Kidney epithelial cell (primary cell): ENCODE data around the gene KCNMB2. TPM values are rescaled to one million over a fixed set of nuclear protein-coding genes. Genes with fewer than 3 reads are reported as not detected.

Experiments
- DNase-seq: peaks from one replicate; pipeline ENCODE4 v3.0.0-alpha.2; 2010; ENCODE audit warnings: low read depth
- H3K27me3 ChIP-seq: 2 replicates; pipeline ENCODE4 v1.6.0; 2011; ENCODE audit warnings: low read length; ENCODE audit not compliant: control insufficient read depth, insufficient read depth
- H3K36me3 ChIP-seq: 2 replicates; pipeline ENCODE4 v1.5.1; 2011; ENCODE audit warnings: low read length; ENCODE audit not compliant: control insufficient read depth, insufficient read depth
- H3K4me3 ChIP-seq: 2 replicates; pipeline ENCODE4 v1.5.1; 2011; ENCODE audit warnings: low read depth, mild to moderate bottlenecking, control low read depth, low read length
- total RNA-seq: library from RNA; depleted of rRNA; stranded (reverse); fragments of >200 nt; gene quantifications from 2 replicates; pipeline ENCODE4 v1.2.3, GENCODE V29; 2015
- TF ChIP-seq, protein P1 (sequence below): IDR thresholded peaks from 2 replicates; pipeline ENCODE4 v1.5.1; 2011; ENCODE audit warnings: mild to moderate bottlenecking, moderate library complexity, low read length, control low read depth, inconsistent platforms; ENCODE audit not compliant: insufficient read depth, poor library complexity, severe bottlenecking

KCNMB2 gene
- total RNA-seq, 1 donor from 2014 or later: 3.6 TPM

DNA sequence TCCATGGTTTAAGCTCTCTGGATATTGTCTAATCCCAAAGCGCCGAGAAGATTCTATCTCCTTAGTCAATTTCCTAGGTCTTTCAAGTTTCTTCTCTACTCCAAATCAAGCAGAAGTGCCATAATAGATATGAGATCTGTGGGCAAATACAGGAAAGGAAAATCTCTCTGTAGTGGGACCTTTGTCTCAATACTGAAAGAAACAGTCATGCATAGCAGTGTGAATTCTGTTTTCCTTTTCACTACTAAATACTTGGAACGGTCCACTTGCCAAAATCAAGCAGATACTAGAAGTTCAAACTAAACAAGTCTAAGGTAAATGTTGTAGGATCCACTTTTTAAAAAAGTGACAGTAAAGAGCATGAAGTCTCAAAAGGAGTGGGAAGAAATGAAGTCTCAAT, 298.8 kb downstream of the KCNMB2 start:
- Histone ChIP-seq H3K27me3 (no peaks in the 10 kb centered on the region), H3K36me3 (no peaks in the 10 kb centered on the region), H3K4me3 (no peak overlapping the region)
- no peak for DNase-seq
- TF ChIP-seq, protein P1, sequence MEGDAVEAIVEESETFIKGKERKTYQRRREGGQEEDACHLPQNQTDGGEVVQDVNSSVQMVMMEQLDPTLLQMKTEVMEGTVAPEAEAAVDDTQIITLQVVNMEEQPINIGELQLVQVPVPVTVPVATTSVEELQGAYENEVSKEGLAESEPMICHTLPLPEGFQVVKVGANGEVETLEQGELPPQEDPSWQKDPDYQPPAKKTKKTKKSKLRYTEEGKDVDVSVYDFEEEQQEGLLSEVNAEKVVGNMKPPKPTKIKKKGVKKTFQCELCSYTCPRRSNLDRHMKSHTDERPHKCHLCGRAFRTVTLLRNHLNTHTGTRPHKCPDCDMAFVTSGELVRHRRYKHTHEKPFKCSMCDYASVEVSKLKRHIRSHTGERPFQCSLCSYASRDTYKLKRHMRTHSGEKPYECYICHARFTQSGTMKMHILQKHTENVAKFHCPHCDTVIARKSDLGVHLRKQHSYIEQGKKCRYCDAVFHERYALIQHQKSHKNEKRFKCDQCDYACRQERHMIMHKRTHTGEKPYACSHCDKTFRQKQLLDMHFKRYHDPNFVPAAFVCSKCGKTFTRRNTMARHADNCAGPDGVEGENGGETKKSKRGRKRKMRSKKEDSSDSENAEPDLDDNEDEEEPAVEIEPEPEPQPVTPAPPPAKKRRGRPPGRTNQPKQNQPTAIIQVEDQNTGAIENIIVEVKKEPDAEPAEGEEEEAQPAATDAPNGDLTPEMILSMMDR: no peak

DNA sequence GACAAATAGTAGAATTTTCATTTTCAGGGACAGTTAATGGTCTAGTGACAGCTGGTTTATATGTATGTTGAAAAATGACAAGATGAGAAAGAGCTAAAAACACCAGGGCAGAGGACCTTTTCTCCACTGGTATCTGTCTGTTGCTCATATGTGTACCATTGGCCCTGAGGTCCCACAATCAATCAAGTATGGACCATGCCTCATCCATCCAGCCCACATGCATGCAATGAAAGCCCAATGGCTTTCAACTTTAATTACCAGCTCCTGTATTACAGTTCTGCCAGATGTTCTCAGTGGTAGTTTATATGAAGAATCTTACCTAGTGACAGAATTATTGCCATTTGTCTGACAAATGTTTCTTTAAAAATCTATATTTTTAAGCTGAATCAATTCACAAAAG, 301.3 kb downstream of the KCNMB2 start:
- DNase-seq: no peak
- TF ChIP-seq, protein P1: no peak
- no peaks in the 10 kb centered on the region for H3K36me3 ChIP-seq
- H3K4me3 ChIP-seq: no peak overlapping the region
- no peaks in the 10 kb centered on the region for H3K27me3 ChIP-seq

DNA sequence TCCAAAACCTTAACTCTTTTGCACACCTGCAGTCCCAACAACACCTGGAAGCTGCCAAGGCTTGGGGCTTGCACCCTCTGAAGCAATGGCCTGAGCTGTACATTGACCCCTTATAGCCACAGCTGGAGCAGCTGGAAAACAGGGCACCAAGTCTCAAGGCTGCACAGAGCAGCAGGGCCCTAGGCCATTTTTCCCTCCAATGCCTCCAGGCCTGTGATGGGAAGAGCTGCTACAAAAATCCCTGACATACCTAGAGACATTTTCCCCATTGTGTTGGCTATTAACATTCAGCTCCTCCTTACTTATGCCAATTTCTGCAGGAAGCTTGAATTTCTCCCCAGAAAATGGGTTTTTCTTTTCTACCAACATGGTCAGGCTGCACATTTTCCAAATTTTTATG, 304.4 kb downstream of the KCNMB2 start:
- TF ChIP-seq, protein P1: no peak
- Histone ChIP-seq H3K36me3 (no peaks in the 10 kb centered on the region), H3K4me3 (no peak overlapping the region), H3K27me3 (no peaks in the 10 kb centered on the region)
- DNase-seq: no peak

DNA sequence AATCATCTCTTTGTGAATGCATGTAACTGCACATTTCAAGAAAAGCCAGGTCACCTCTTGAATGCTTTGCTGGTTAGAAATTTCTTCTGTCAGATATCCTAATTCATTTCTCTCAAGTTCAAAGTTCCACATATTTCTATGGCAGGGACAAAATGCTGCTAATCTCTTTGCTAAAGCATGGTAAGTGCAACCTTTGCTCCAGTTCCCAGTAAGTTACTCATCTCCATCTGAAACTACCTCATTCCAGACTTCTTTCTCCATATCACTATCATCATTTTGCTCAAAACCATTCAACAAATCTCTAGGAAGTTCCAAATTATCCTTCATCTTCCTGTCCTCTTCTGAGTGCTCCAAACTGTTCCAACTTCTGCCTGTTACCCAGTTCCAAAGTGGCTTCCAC, 304.8 kb downstream of the KCNMB2 start:
- Histone ChIP-seq H3K27me3 (no peaks in the 10 kb centered on the region), H3K36me3 (no peaks in the 10 kb centered on the region), H3K4me3 (no peak overlapping the region)
- no peak for DNase-seq
- TF ChIP-seq, protein P1: no peak

DNA sequence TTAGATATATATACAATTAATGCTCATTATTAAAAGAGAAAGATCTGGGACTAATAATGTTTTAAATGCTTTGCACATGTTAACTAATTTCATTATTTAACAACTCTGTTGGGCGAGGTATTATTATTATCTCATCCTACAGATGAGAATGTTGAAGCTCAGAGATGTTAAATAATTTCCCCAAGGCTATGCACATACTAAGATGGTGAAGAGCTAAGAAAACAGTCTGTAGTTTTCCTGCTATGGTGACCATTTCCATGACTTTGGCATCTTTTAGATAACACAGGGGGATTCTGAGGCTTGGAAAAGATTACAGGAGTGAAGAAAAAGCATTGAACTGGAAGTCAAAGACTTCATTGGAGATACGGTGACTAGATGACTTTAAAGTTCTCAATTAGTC, 308.7 kb downstream of the KCNMB2 start:
- no peak for DNase-seq
- Histone ChIP-seq H3K27me3 (no peaks in the 10 kb centered on the region), H3K36me3 (no peaks in the 10 kb centered on the region), H3K4me3 (no peak overlapping the region)
- TF ChIP-seq, protein P1: no peak

DNA sequence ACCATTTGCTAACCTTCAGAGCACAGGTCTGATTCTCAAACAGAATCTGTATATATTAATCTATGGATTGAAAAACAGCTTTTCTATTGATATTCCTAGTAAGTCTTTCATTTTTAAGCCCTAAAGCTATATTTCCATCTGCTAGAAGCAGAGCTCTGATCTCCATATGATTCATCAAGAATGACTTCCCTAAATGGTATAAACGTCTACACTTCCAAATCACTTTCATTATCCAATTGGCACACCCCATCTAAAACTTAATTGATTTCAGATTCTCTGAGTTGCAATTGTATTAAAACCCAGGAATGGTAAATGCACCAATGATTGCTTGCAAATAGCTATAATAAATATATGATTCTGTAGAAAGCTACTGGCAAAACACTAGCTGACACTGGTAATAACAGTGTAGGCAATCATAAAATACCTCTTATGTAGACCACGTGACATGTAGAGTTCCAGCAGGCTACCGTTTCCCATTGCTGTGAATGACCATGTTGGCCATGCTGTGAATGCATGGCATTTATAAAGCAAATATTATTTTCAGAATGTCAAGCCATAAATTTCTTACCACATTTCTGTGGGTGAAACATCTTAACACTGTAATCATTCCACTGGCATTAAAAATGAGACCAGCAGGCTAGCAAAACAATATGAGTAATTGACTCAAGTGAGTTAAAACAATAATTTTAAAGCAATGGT, 309.3 kb downstream of the KCNMB2 start:
- Histone ChIP-seq H3K27me3 (no peaks in the 10 kb centered on the region), H3K4me3 (no peak overlapping the region), H3K36me3 (no peaks in the 10 kb centered on the region)
- TF ChIP-seq, protein P1: no peak
- DNase-seq: peak; percentile 2
